Measurements from ENCODE around the gene SLC9A3.

DNA sequence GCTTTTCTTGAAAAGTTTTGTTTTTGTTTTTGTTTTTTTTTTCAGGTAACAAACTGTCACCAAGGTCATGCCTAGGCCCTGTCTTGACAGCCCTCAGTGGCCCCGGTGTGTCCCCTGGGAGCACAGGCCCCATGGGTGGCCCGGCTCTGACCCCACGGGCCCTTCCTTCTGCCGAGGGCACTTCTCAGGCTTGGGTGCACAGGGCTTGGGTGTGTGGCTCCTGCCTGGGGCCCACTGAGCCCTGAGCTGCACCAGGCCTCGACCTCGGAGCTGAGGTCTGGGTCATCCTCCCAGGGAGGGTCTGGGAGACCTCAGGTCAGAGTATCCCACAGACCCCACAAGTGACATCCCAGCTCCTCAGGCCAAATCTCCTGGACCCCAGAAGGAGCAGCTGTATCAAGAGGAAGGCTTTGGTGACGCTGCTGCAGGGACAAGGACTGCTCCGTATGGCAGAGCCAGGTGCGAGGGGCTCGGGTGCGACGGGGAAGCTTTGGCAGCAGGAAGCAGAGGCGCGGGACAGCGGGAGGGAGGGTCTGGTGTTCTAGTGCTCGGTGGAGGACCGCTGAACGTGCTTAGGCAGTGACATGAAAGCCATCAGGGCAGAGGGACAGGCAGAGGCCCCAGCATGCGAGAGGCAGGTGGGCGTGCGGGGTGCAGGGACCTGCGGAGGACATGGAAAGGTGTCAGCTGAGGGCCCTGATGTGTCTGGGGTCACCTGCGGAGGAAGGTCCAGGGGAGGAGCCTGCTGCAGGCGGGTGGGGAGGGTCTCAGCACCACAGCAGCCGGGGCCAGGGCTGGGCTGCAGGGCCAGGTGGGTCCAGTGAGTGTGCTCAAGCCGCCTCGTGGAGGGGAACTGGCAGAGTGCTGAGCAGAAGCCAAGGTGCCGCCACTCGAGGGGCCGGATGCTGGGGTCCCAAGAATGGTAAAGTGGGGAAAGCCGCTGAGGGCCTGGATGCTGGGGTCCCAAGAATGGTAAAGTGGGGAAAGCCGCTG is 18.4 kb upstream of the SLC9A3 start:
- TF ChIP-seq, protein P1, sequence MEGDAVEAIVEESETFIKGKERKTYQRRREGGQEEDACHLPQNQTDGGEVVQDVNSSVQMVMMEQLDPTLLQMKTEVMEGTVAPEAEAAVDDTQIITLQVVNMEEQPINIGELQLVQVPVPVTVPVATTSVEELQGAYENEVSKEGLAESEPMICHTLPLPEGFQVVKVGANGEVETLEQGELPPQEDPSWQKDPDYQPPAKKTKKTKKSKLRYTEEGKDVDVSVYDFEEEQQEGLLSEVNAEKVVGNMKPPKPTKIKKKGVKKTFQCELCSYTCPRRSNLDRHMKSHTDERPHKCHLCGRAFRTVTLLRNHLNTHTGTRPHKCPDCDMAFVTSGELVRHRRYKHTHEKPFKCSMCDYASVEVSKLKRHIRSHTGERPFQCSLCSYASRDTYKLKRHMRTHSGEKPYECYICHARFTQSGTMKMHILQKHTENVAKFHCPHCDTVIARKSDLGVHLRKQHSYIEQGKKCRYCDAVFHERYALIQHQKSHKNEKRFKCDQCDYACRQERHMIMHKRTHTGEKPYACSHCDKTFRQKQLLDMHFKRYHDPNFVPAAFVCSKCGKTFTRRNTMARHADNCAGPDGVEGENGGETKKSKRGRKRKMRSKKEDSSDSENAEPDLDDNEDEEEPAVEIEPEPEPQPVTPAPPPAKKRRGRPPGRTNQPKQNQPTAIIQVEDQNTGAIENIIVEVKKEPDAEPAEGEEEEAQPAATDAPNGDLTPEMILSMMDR (IDR thresholded peaks at IDR 0.05), result no peak
- TF ChIP-seq POLR2A (IDR thresholded peaks at IDR 0.05) (no peak), POLR2AphosphoS5 (IDR thresholded peaks at IDR 0.05; ENCODE audit: insufficient read depth in 1 of 2, low read depth in 1 of 2) (no peak)
